Measurements from ENCODE around the gene NUP62.

DNA sequence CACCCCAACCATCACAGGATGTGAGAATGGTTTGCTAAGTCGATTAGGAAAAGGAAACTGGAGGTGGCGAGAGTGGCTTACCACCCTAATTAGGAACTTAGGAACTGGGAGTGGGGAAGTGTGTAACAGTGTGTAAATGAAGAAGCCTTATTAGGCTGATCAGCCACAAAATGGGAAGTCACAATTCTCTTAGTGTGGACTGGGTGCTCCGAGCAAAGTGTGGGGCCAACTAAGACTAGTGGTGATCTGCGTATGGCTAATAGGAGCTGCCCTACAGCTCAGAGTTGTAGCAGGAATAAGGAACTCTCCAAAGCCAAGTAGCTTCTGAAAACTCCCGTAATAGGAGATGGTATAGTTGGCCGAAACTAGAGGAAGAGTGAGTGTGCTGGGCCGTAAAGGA is 24.1 kb upstream of the NUP62 start:
- TF ChIP-seq, protein P1, sequence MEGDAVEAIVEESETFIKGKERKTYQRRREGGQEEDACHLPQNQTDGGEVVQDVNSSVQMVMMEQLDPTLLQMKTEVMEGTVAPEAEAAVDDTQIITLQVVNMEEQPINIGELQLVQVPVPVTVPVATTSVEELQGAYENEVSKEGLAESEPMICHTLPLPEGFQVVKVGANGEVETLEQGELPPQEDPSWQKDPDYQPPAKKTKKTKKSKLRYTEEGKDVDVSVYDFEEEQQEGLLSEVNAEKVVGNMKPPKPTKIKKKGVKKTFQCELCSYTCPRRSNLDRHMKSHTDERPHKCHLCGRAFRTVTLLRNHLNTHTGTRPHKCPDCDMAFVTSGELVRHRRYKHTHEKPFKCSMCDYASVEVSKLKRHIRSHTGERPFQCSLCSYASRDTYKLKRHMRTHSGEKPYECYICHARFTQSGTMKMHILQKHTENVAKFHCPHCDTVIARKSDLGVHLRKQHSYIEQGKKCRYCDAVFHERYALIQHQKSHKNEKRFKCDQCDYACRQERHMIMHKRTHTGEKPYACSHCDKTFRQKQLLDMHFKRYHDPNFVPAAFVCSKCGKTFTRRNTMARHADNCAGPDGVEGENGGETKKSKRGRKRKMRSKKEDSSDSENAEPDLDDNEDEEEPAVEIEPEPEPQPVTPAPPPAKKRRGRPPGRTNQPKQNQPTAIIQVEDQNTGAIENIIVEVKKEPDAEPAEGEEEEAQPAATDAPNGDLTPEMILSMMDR (IDR thresholded peaks at IDR 0.05 in 2 of 3, conservative IDR thresholded peaks at IDR 0.05 in 1 of 3; ENCODE audit: borderline replicate concordance in 1 of 3, insufficient read depth in 1 of 3, low read depth in 2 of 3, low read length in 2 of 3), result no peak
- TF ChIP-seq POLR2A (IDR thresholded peaks at IDR 0.05; ENCODE audit: borderline replicate concordance, extremely low read depth, insufficient read depth, insufficient read length), result no peak
- no peak for TF ChIP-seq RAD21 (IDR thresholded peaks at IDR 0.05; ENCODE audit: low read depth)
- no peak for TF ChIP-seq JUND (IDR thresholded peaks at IDR 0.05)
- TF ChIP-seq, protein P2, sequence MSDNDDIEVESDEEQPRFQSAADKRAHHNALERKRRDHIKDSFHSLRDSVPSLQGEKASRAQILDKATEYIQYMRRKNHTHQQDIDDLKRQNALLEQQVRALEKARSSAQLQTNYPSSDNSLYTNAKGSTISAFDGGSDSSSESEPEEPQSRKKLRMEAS (IDR thresholded peaks at IDR 0.05), result no peak
- TF ChIP-seq CBX3 (IDR thresholded peaks at IDR 0.05; ENCODE audit: low read depth), result no peak
- no peak for TF ChIP-seq EZH2 (IDR thresholded peaks at IDR 0.05)
- TF ChIP-seq, protein P3, sequence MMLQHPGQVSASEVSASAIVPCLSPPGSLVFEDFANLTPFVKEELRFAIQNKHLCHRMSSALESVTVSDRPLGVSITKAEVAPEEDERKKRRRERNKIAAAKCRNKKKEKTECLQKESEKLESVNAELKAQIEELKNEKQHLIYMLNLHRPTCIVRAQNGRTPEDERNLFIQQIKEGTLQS (IDR thresholded peaks at IDR 0.05), result no peak
- no peak for TF ChIP-seq TCF7L2 (IDR thresholded peaks at IDR 0.05; ENCODE audit: borderline replicate concordance, extremely low read depth, insufficient read depth, insufficient read length)
